ENCODE measurements around the gene SPAAR. TPM values are rescaled to one million over a fixed set of nuclear protein-coding genes. Genes with fewer than 3 reads are reported as not detected.
"Not testable (repeated sequence)": the region's sequence is repeated elsewhere in the genome, so short reads cannot be mapped to it uniquely, and the experiment has no call there.

Gene SPAAR
- total RNA-seq, 1 donor from 2014 or later: 0.18 TPM

DNA sequence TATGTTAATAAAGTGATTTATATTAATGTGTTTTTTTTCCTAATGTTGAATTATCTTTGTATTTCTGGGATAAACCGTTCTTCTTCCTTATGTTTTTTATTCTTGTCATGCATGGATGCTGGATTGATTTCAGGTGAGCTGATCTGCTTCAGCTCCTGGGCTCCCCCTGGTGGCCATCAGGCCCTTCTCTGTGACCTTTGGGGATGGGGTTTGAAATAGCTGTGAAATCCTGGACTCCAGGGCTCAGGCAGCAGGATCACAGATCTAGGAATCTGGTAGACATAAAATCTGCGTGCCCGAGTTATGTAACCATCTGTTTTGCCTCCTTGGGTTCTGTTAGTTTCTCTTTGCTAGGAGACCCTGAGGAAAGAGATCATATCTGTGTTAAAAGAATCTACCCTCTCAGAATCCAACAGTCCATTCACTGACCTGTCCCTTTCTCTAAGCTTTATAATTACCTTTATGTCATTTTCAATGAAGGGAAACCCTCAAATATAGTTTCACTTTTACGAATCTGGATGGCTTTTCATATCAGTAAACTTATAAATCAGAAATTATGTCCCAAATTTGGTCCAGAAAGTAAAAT lies 26.9 kb upstream of the SPAAR start:
- Histone ChIP-seq H3K36me3 (ENCODE audit: insufficient read depth, low read length) (no peaks in the 10 kb centered on the region), H3K27me3 (ENCODE audit: insufficient read depth, low read length) (no peaks in the 10 kb centered on the region), H2AFZ (ENCODE audit: low read depth, low read length) (no peak overlapping the region), H3K9me3 (ENCODE audit: insufficient read depth, low read depth, low read length) (no peaks in the 10 kb centered on the region), H3K4me2 (ENCODE audit: low read length) (no peak overlapping the region), H3K4me1 (ENCODE audit: insufficient read depth, low read length) (no peaks in the 10 kb centered on the region), H4K20me1 (ENCODE audit: insufficient read depth, low read length) (no peaks in the 10 kb centered on the region), H3K4me3 (ENCODE audit: insufficient read depth, low read depth, low read length) (no peak overlapping the region), H3K9ac (ENCODE audit: low read length) (no peak overlapping the region), H3K27ac (ENCODE audit: low read depth, low read length) (no peak overlapping the region), H3K79me2 (ENCODE audit: insufficient read depth, low read length) (no peaks in the 10 kb centered on the region)
- DNase-seq (ENCODE audit: low read depth) (peak; percentile 25), FAIRE-seq (peak; percentile 59)
- no peaks in the 10 kb centered on the region for H3K9me3 Mint-ChIP-seq (ENCODE audit: unreplicated experiment)
- no peak overlapping the region for H3K27ac Mint-ChIP-seq (ENCODE audit: unreplicated experiment)
- no peaks in the 10 kb centered on the region for H3K4me1 Mint-ChIP-seq (ENCODE audit: low read depth, unreplicated experiment)
- H3K27me3 Mint-ChIP-seq (ENCODE audit: low read depth, unreplicated experiment): no peaks in the 10 kb centered on the region
- no peak for TF ChIP-seq EZH2 (IDR thresholded peaks at IDR 0.05; ENCODE audit: insufficient read depth, low read length)
- TF ChIP-seq, protein P1, sequence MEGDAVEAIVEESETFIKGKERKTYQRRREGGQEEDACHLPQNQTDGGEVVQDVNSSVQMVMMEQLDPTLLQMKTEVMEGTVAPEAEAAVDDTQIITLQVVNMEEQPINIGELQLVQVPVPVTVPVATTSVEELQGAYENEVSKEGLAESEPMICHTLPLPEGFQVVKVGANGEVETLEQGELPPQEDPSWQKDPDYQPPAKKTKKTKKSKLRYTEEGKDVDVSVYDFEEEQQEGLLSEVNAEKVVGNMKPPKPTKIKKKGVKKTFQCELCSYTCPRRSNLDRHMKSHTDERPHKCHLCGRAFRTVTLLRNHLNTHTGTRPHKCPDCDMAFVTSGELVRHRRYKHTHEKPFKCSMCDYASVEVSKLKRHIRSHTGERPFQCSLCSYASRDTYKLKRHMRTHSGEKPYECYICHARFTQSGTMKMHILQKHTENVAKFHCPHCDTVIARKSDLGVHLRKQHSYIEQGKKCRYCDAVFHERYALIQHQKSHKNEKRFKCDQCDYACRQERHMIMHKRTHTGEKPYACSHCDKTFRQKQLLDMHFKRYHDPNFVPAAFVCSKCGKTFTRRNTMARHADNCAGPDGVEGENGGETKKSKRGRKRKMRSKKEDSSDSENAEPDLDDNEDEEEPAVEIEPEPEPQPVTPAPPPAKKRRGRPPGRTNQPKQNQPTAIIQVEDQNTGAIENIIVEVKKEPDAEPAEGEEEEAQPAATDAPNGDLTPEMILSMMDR (IDR thresholded peaks at IDR 0.05; ENCODE audit: insufficient read depth, low read depth, low read length): peak; percentile 99
- H3K36me3 Mint-ChIP-seq (ENCODE audit: low read depth, unreplicated experiment): no peaks in the 10 kb centered on the region
- no peak overlapping the region for H3K4me3 Mint-ChIP-seq (ENCODE audit: unreplicated experiment)

DNA sequence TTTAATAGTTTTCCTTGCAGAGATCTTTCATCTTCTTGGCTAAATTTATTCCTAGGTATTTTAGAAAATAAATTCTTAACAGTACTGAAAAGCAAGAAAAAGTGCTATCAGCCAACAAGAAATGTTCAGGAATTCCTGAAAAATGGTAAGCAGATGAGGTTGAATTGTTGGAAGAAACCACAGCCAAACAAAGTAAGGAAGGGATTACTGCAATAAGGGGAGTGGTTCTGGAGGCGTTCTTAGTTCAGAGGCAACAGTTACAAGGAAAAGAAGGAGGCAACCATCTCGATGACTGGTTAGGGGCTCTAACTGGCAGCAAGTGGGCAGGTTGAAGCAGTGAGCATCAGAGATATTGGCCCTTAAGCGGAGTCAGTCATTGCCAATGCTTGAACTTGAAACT lies 26.3 kb upstream of the SPAAR start:
- Histone ChIP-seq H4K20me1 (ENCODE audit: insufficient read depth, low read length) (no peaks in the 10 kb centered on the region), H3K36me3 (ENCODE audit: insufficient read depth, low read length) (no peaks in the 10 kb centered on the region), H3K4me3 (ENCODE audit: insufficient read depth, low read depth, low read length) (no peak overlapping the region), H3K9ac (ENCODE audit: low read length) (no peak overlapping the region), H3K4me1 (ENCODE audit: insufficient read depth, low read length) (no peaks in the 10 kb centered on the region), H3K27me3 (ENCODE audit: insufficient read depth, low read length) (no peaks in the 10 kb centered on the region), H3K9me3 (ENCODE audit: insufficient read depth, low read depth, low read length) (no peaks in the 10 kb centered on the region), H3K4me2 (ENCODE audit: low read length) (no peak overlapping the region), H2AFZ (ENCODE audit: low read depth, low read length) (no peak overlapping the region), H3K27ac (ENCODE audit: low read depth, low read length) (no peak overlapping the region), H3K79me2 (ENCODE audit: insufficient read depth, low read length) (no peaks in the 10 kb centered on the region)
- TF ChIP-seq, protein P1 (IDR thresholded peaks at IDR 0.05; ENCODE audit: insufficient read depth, low read depth, low read length): no peak
- no peak for TF ChIP-seq EZH2 (IDR thresholded peaks at IDR 0.05; ENCODE audit: insufficient read depth, low read length)
- Mint-ChIP-seq H3K9me3 (ENCODE audit: unreplicated experiment) (no peaks in the 10 kb centered on the region), H3K36me3 (ENCODE audit: low read depth, unreplicated experiment) (no peaks in the 10 kb centered on the region), H3K4me3 (ENCODE audit: unreplicated experiment) (no peak overlapping the region), H3K27ac (ENCODE audit: unreplicated experiment) (no peak overlapping the region), H3K27me3 (ENCODE audit: low read depth, unreplicated experiment) (no peaks in the 10 kb centered on the region), H3K4me1 (ENCODE audit: low read depth, unreplicated experiment) (no peaks in the 10 kb centered on the region)
- DNase-seq (ENCODE audit: low read depth): peak; percentile 13
- no peak for FAIRE-seq

DNA sequence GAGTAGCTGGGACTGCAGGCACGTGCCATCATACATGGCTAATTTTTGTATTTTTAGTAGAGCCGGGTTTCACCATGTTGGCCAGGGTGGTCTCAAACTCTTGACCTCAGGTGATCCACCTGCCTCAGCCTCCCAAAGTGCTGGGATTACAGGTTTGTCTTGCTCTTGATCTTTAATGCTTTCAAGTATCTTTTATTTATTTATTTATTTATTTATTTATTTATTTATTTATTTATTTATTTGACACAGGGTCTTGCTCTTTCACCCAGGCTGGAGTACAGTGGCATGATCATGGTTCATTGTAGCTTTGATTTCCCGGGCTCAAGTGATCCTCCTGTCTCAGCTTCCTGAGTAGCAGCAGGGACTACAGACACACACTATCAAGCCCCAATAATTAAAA lies 24.4 kb upstream of the SPAAR start:
- not testable (repeated sequence) for H3K36me3 ChIP-seq (ENCODE audit: insufficient read depth, low read length); H4K20me1 ChIP-seq (ENCODE audit: insufficient read depth, low read length); H3K4me3 ChIP-seq (ENCODE audit: insufficient read depth, low read depth, low read length); H3K4me1 Mint-ChIP-seq (ENCODE audit: low read depth, unreplicated experiment); H3K27ac ChIP-seq (ENCODE audit: low read depth, low read length); H3K27ac Mint-ChIP-seq (ENCODE audit: unreplicated experiment); H3K9ac ChIP-seq (ENCODE audit: low read length); H2AFZ ChIP-seq (ENCODE audit: low read depth, low read length); H3K9me3 Mint-ChIP-seq (ENCODE audit: unreplicated experiment); H3K27me3 ChIP-seq (ENCODE audit: insufficient read depth, low read length); H3K9me3 ChIP-seq (ENCODE audit: insufficient read depth, low read depth, low read length); DNase-seq (ENCODE audit: low read depth); H3K4me3 Mint-ChIP-seq (ENCODE audit: unreplicated experiment); H3K4me1 ChIP-seq (ENCODE audit: insufficient read depth, low read length); FAIRE-seq; H3K79me2 ChIP-seq (ENCODE audit: insufficient read depth, low read length); H3K4me2 ChIP-seq (ENCODE audit: low read length); H3K27me3 Mint-ChIP-seq (ENCODE audit: low read depth, unreplicated experiment); H3K36me3 Mint-ChIP-seq (ENCODE audit: low read depth, unreplicated experiment)
